ENCODE results near the gene NPM3.

DNA sequence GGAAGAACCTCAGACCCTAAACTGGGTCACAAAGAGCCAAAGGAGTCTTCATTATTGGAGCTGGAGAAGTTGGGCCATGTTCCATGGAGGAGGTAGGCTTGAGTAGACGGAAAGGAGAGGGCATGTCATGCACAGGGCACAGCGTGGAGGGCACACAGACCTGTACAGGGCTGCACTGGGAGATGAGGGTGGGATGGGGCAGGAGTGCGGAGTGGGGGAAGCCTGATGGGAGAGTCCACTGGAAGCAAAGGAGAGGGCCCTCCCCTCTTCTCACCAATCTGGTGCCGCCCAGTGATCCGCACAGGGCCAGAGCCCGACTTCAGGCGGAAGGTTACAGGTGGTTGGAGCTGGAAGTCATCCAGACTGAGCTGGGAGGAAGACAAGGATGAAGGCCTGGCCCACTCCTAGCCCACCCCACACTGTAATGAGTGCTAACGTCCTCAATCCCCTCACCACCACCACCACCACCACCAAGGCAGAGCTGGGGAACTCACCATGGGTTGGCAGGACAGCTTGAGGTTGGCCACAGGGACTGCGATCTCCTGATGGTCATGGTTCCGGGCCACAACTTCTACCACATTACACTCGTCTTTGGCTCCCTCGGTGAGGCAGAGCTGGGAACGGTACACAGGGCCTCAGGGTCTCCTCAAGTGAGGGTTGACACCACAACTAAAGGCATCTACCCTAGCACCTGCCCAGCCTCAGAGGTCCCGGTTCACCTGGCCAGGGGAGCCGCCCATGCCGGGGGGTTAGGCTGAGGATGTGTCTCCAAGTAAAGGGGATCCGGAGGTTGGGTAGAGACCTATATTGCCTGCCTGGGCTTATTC, 1.0 kb downstream of the NPM3 start:
- TF ChIP-seq, protein P1, sequence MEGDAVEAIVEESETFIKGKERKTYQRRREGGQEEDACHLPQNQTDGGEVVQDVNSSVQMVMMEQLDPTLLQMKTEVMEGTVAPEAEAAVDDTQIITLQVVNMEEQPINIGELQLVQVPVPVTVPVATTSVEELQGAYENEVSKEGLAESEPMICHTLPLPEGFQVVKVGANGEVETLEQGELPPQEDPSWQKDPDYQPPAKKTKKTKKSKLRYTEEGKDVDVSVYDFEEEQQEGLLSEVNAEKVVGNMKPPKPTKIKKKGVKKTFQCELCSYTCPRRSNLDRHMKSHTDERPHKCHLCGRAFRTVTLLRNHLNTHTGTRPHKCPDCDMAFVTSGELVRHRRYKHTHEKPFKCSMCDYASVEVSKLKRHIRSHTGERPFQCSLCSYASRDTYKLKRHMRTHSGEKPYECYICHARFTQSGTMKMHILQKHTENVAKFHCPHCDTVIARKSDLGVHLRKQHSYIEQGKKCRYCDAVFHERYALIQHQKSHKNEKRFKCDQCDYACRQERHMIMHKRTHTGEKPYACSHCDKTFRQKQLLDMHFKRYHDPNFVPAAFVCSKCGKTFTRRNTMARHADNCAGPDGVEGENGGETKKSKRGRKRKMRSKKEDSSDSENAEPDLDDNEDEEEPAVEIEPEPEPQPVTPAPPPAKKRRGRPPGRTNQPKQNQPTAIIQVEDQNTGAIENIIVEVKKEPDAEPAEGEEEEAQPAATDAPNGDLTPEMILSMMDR (IDR thresholded peaks at IDR 0.05; ENCODE audit: insufficient read depth, low read length, poor library complexity, severe bottlenecking), result no peak
- no peak for TF ChIP-seq EZH2phosphoT487 (conservative IDR thresholded peaks at IDR 0.05; ENCODE audit: low read length)
